HEK293 (cell line): ENCODE data around the gene ZNF385C.
A peak's percentile ranks its signal among the peaks of the same experiment; 100 is the strongest.

Experiments
- AEBP2 ChIP-seq: fragments of 450-650 bp; formaldehyde crosslinking; IDR thresholded peaks from 2 replicates; pipeline ENCODE4 v1.5.1; 2016; ENCODE audit warnings: missing biosample characterization, missing genetic modification characterization, borderline replicate concordance
- BCL11A ChIP-seq: fragments of 450-650 bp; formaldehyde crosslinking; IDR thresholded peaks from 2 replicates; pipeline ENCODE4 v1.5.1; 2016; ENCODE audit warnings: low read depth, missing biosample characterization, missing genetic modification characterization
- FEZF1 ChIP-seq: fragments of 450-650 bp; formaldehyde crosslinking; IDR thresholded peaks from 2 replicates; pipeline ENCODE4 v1.5.1; 2016; ENCODE audit warnings: missing biosample characterization, missing genetic modification characterization
- GFI1B ChIP-seq: fragments of 450-650 bp; formaldehyde crosslinking; IDR thresholded peaks from 2 replicates; pipeline ENCODE4 v1.5.1; 2016; ENCODE audit warnings: missing biosample characterization, missing genetic modification characterization
- HOXD13 ChIP-seq: sonication (generic); formaldehyde crosslinking; IDR thresholded peaks from 2 replicates; pipeline ENCODE4 v1.8.0; 2022; ENCODE audit warnings: missing genetic modification reagents, borderline replicate concordance
- IKZF3 ChIP-seq: fragments of 450-650 bp; IDR thresholded peaks from 2 replicates; pipeline ENCODE4 v1.5.0; 2018; ENCODE audit warnings: missing biosample characterization, mild to moderate bottlenecking, missing genetic modification characterization, moderate library complexity
- OVOL3 ChIP-seq: fragments of 450-650 bp; formaldehyde crosslinking; IDR thresholded peaks from 2 replicates; pipeline ENCODE4 v1.5.1; 2016; ENCODE audit warnings: missing biosample characterization, missing genetic modification characterization
- SALL2 ChIP-seq: fragments of 450-650 bp; formaldehyde crosslinking; IDR thresholded peaks from 2 replicates; pipeline ENCODE4 v1.5.0; 2017; ENCODE audit warnings: missing biosample characterization, mild to moderate bottlenecking, missing genetic modification characterization, borderline replicate concordance
- SETDB1 ChIP-seq: IDR thresholded peaks from one replicate; pipeline ENCODE4 v1.6.1; 2017; ENCODE audit warnings: mild to moderate bottlenecking, low read length, moderate library complexity, mixed read lengths; ENCODE audit not compliant: insufficient read length
- TCF7L2 ChIP-seq: IDR thresholded peaks from 2 replicates; pipeline ENCODE4 v1.6.1; 2011; ENCODE audit warnings: low read depth, mild to moderate bottlenecking, inconsistent platforms, low read length, moderate library complexity, borderline replicate concordance
- YY1 ChIP-seq: fragments of 450-650 bp; formaldehyde crosslinking; IDR thresholded peaks from 2 replicates; pipeline ENCODE4 v1.5.1; 2018; ENCODE audit warnings: missing biosample characterization, missing genetic modification characterization
- ZBTB10 ChIP-seq: fragments of 450-650 bp; formaldehyde crosslinking; IDR thresholded peaks from 2 replicates; pipeline ENCODE4 v1.5.1; 2016; ENCODE audit warnings: missing biosample characterization, missing genetic modification characterization
- ZBTB7A ChIP-seq: fragments of 450-650 bp; formaldehyde crosslinking; IDR thresholded peaks from 2 replicates; pipeline ENCODE4 v1.5.1; 2016; ENCODE audit warnings: low read depth, missing biosample characterization, missing genetic modification characterization
- ZNF140 ChIP-seq: fragments of 450-650 bp; formaldehyde crosslinking; IDR thresholded peaks from 2 replicates; pipeline ENCODE4 v1.5.1; 2016; ENCODE audit warnings: missing biosample characterization, missing genetic modification characterization
- ZNF155 ChIP-seq: fragments of 450-650 bp; formaldehyde crosslinking; IDR thresholded peaks from 2 replicates; pipeline ENCODE4 v1.5.1; 2016; ENCODE audit warnings: missing biosample characterization, missing genetic modification characterization
- ZNF169 ChIP-seq: fragments of 450-650 bp; formaldehyde crosslinking; IDR thresholded peaks from 2 replicates; pipeline ENCODE4 v1.5.1; 2016; ENCODE audit warnings: missing biosample characterization, missing genetic modification characterization
- ZNF211 ChIP-seq: fragments of 450-650 bp; formaldehyde crosslinking; IDR thresholded peaks from 2 replicates; pipeline ENCODE4 v1.5.1; 2016; ENCODE audit warnings: low read depth, missing biosample characterization, missing genetic modification characterization
- ZNF23 ChIP-seq: fragments of 450-650 bp; formaldehyde crosslinking; IDR thresholded peaks from 2 replicates; pipeline ENCODE4 v1.5.1; 2016; ENCODE audit warnings: missing biosample characterization, missing genetic modification characterization, borderline replicate concordance
- ZNF311 ChIP-seq: fragments of 450-650 bp; formaldehyde crosslinking; IDR thresholded peaks from 2 replicates; pipeline ENCODE4 v1.5.1; 2017; ENCODE audit warnings: missing biosample characterization, missing genetic modification characterization, borderline replicate concordance
- ZNF350 ChIP-seq: fragments of 450-650 bp; formaldehyde crosslinking; IDR thresholded peaks from 2 replicates; pipeline ENCODE4 v1.5.0; 2017; ENCODE audit warnings: missing biosample characterization, mild to moderate bottlenecking, missing genetic modification characterization
- ZNF391 ChIP-seq: fragments of 450-650 bp; formaldehyde crosslinking; IDR thresholded peaks from 2 replicates; pipeline ENCODE4 v1.5.1; 2016; ENCODE audit warnings: low read depth, missing biosample characterization, missing genetic modification characterization, borderline replicate concordance
- ZNF398 ChIP-seq: fragments of 450-650 bp; formaldehyde crosslinking; IDR thresholded peaks from 2 replicates; pipeline ENCODE4 v1.5.1; 2017; ENCODE audit warnings: missing biosample characterization, missing genetic modification characterization
- ZNF404 ChIP-seq: fragments of 450-650 bp; formaldehyde crosslinking; IDR thresholded peaks from 2 replicates; pipeline ENCODE4 v1.5.1; 2017; ENCODE audit warnings: missing biosample characterization, missing genetic modification characterization
- ZNF513 ChIP-seq: fragments of 450-650 bp; IDR thresholded peaks from 2 replicates; pipeline ENCODE4 v1.5.1; 2018; ENCODE audit warnings: missing biosample characterization, missing genetic modification characterization
- ZNF514 ChIP-seq: fragments of 450-650 bp; formaldehyde crosslinking; IDR thresholded peaks from 2 replicates; pipeline ENCODE4 v1.5.1; 2016; ENCODE audit warnings: missing biosample characterization, missing genetic modification characterization
- ZNF521 ChIP-seq: fragments of 450-650 bp; formaldehyde crosslinking; IDR thresholded peaks from 2 replicates; pipeline ENCODE4 v1.5.1; 2017; ENCODE audit warnings: missing biosample characterization, mild to moderate bottlenecking, missing genetic modification characterization
- ZNF529 ChIP-seq: fragments of 450-650 bp; formaldehyde crosslinking; IDR thresholded peaks from 2 replicates; pipeline ENCODE4 v1.5.1; 2017; ENCODE audit warnings: missing genetic modification characterization, missing biosample characterization; ENCODE audit not compliant: insufficient replicate concordance
- ZNF558 ChIP-seq: fragments of 450-650 bp; formaldehyde crosslinking; IDR thresholded peaks from 2 replicates; pipeline ENCODE4 v1.5.1; 2016; ENCODE audit warnings: missing biosample characterization, missing genetic modification characterization
- ZNF596 ChIP-seq: fragments of 450-650 bp; IDR thresholded peaks from 2 replicates; pipeline ENCODE4 v1.5.0; 2018; ENCODE audit warnings: missing biosample characterization, mild to moderate bottlenecking, missing genetic modification characterization, moderate library complexity
- ZNF600 ChIP-seq: fragments of 450-650 bp; formaldehyde crosslinking; IDR thresholded peaks from 2 replicates; pipeline ENCODE4 v1.5.1; 2016; ENCODE audit warnings: missing biosample characterization, missing genetic modification characterization
- ZNF624 ChIP-seq: fragments of 450-650 bp; formaldehyde crosslinking; IDR thresholded peaks from 2 replicates; pipeline ENCODE4 v1.5.1; 2017; ENCODE audit warnings: missing biosample characterization, missing genetic modification characterization
- ZNF677 ChIP-seq: fragments of 450-650 bp; IDR thresholded peaks from 2 replicates; pipeline ENCODE4 v1.5.0; 2018; ENCODE audit warnings: missing biosample characterization, mild to moderate bottlenecking, missing genetic modification characterization, moderate library complexity
- ZNF707 ChIP-seq: fragments of 450-650 bp; formaldehyde crosslinking; IDR thresholded peaks from 2 replicates; pipeline ENCODE4 v1.5.1; 2016; ENCODE audit warnings: missing biosample characterization, missing genetic modification characterization
- ZXDB ChIP-seq: fragments of 450-650 bp; formaldehyde crosslinking; IDR thresholded peaks from 2 replicates; pipeline ENCODE4 v1.5.1; 2016; ENCODE audit warnings: missing biosample characterization, missing genetic modification characterization

ZNF385C gene

GRCh38 chr17:42107597-42108576 is 9.6 kb upstream of the ZNF385C start (continued):
- TF ChIP-seq ZNF404: no peak
- no peak for TF ChIP-seq ZNF558
- no peak for TF ChIP-seq ZNF23 (tag by site-specific recombination)
- no peak for TF ChIP-seq ZNF513
- no peak for TF ChIP-seq ZNF140
- 0 out of 2 replicates have a peak, but pooled peaks have one; percentile 8 for TF ChIP-seq IKZF3
- TF ChIP-seq SALL2: no peak
- no peak for TF ChIP-seq ZNF529 (tag by site-specific recombination)
- no peak for TF ChIP-seq SETDB1
- no peak for TF ChIP-seq ZNF391 (tag by site-specific recombination)
- no peak for TF ChIP-seq ZNF514 (tag by site-specific recombination)
- no peak for TF ChIP-seq ZNF600 (tag by site-specific recombination)
- no peak for TF ChIP-seq ZBTB10 (tag by site-specific recombination)
- no peak for TF ChIP-seq ZXDB
- no peak for TF ChIP-seq ZNF624 (tag by site-specific recombination)
- no peak for TF ChIP-seq ZNF311 (tag by site-specific recombination)
- no peak for TF ChIP-seq YY1 (tag by site-specific recombination)
- no peak for TF ChIP-seq AEBP2 (tag by site-specific recombination)
- TF ChIP-seq ZNF596 (tag by site-specific recombination): no peak
- TF ChIP-seq TCF7L2: no peak
- no peak for TF ChIP-seq OVOL3 (tag by site-specific recombination)
- no peak for TF ChIP-seq GFI1B (tag by site-specific recombination)
- TF ChIP-seq ZNF677: no peak
- no peak for TF ChIP-seq ZNF350 (tag by site-specific recombination)
- no peak for TF ChIP-seq ZBTB7A (tag by site-specific recombination)
- no peak for TF ChIP-seq HOXD13 (CRISPR knock-in tag)
- no peak for TF ChIP-seq ZNF155 (tag by site-specific recombination)
- no peak for TF ChIP-seq ZNF211 (tag by site-specific recombination)
- TF ChIP-seq ZNF398: no peak
- no peak for TF ChIP-seq ZNF521
- no peak for TF ChIP-seq BCL11A (tag by site-specific recombination)
- TF ChIP-seq ZNF169 (tag by site-specific recombination): no peak
- TF ChIP-seq FEZF1: no peak
- TF ChIP-seq ZNF707: no peak
